GM12878 (cell line): ENCODE data around the gene LMX1A. TPM values are rescaled to one million over a fixed set of nuclear protein-coding genes. Genes with fewer than 3 reads are reported as not detected.

Experiments
- ATAC-seq: fragments of 200-7000 bp; cut with Tn5 transposase; 3 replicates; pipeline ENCODE4 v1.9.1; 2020; ENCODE audit warnings: mild to moderate bottlenecking, moderate library complexity
- BruUV-seq: library from RNA; stranded (reverse); fragments of 400-500 nt; replicated peaks from 2 replicates; lab custom pipeline; 2021; lab: Mats Ljungman, UMichigan
- CTCF ChIA-PET: fragments of 300-600 bp; sonication (Branson Sonifier 250); formaldehyde crosslinking; extraction: SDS; loops from one replicate; lab custom pipeline; 2021; ENCODE audit warnings: inconsistent platforms; lab: Yijun Ruan, JAX
- POLR2A ChIA-PET: fragments of 350-600 bp; formaldehyde crosslinking; extraction: SDS; loops from one replicate; lab custom pipeline; 2021; ENCODE audit warnings: inconsistent platforms; lab: Charles Lee
- RAD21 ChIA-PET: fragments of 300-600 bp; sonication (Branson Sonifier 250); formaldehyde crosslinking; loops from one replicate; lab custom pipeline; 2023; ENCODE audit warnings: antibody characterized with exemption; ENCODE audit not compliant: unreplicated experiment; lab: Charles Lee
- SMC1A ChIA-PET: fragments of 300-600 bp; sonication (Branson Sonifier 250); formaldehyde crosslinking; loops from one replicate; lab custom pipeline; 2023; ENCODE audit not compliant: unreplicated experiment, uncharacterized antibody; lab: Charles Lee
- DNase-seq: peaks from one replicate; pipeline ENCODE4 v3.0.0-alpha.2; 2011; ENCODE audit warnings: low read depth, low spot score
- FAIRE-seq: peaks from 3 replicates; lab custom pipeline; 2011; peaks lifted over from hg19 to GRCh38; lab: Jason Lieb, UNC
- H2AFZ ChIP-seq: 2 replicates; pipeline ENCODE4 v1.6.0; 2011; ENCODE audit warnings: low read depth, low read length, control low read depth; ENCODE audit not compliant: control insufficient read depth
- H3K27ac ChIP-seq: 2 replicates; pipeline ENCODE4 v1.5.1; 2011; ENCODE audit warnings: control low read depth; ENCODE audit not compliant: control insufficient read depth, insufficient read depth
- H3K27me3 ChIP-seq, 2 experiments: replicated peaks in 1 of 2; 2 replicates each; pipeline versions ENCODE4 v1.6.0 to v1.6.1; 2011; ENCODE audit warnings: low read length in 1 of 2; ENCODE audit not compliant: control insufficient read depth in 2 of 2, insufficient read depth in 2 of 2
- H3K36me3 ChIP-seq, 2 experiments: 2 replicates each; pipeline ENCODE4 v1.5.1; 2011; ENCODE audit warnings: low read length in 1 of 2; ENCODE audit not compliant: control insufficient read depth in 2 of 2, insufficient read depth in 2 of 2
- H3K4me1 ChIP-seq: 2 replicates; pipeline ENCODE4 v1.6.1; 2011; ENCODE audit warnings: mild to moderate bottlenecking, low read length, moderate library complexity, mixed read lengths; ENCODE audit not compliant: control insufficient read depth, insufficient read depth
- H3K4me2 ChIP-seq: 2 replicates; pipeline ENCODE4 v1.6.0; 2011; ENCODE audit warnings: control low read depth; ENCODE audit not compliant: control insufficient read depth, insufficient read depth
- H3K4me3 ChIP-seq: fragments of 200-600 bp; sonication (generic); 2 replicates; pipeline ENCODE4 v1.5.1; 2016
- H3K79me2 ChIP-seq: 2 replicates; pipeline ENCODE4 v1.6.0; 2011; ENCODE audit warnings: low read length; ENCODE audit not compliant: control insufficient read depth, insufficient read depth
- H3K9ac ChIP-seq: 2 replicates; pipeline ENCODE4 v1.8.0; 2011; ENCODE audit warnings: low read length, control low read depth, mixed read lengths; ENCODE audit not compliant: control insufficient read depth, insufficient read depth
- H3K9me3 ChIP-seq: replicated peaks from 3 replicates; pipeline ENCODE4 v1.5.1; 2011; ENCODE audit warnings: mild to moderate bottlenecking, low read length; ENCODE audit not compliant: control insufficient read depth, insufficient read depth
- H4K20me1 ChIP-seq: 2 replicates; pipeline ENCODE4 v1.6.0; 2011; ENCODE audit not compliant: control insufficient read depth, insufficient read depth
- BACH1 ChIP-seq: fragments of 450-650 bp; IDR thresholded peaks from 2 replicates; pipeline ENCODE4 v1.6.1; 2017; ENCODE audit warnings: mild to moderate bottlenecking, borderline replicate concordance
- IKZF1 ChIP-seq: fragments of 450-650 bp; conservative IDR thresholded peaks from 2 replicates; pipeline ENCODE4 v1.6.1; 2017; ENCODE audit warnings: antibody characterized with exemption, mild to moderate bottlenecking
- MTA2 ChIP-seq: fragments of 450-650 bp; IDR thresholded peaks from 2 replicates; pipeline ENCODE4 v1.6.1; 2016; ENCODE audit warnings: low read depth, mild to moderate bottlenecking, moderate library complexity
- RUNX3 ChIP-seq: IDR thresholded peaks from 2 replicates; pipeline ENCODE4 v1.6.1; 2012; ENCODE audit warnings: low read length, inconsistent platforms
- SIX5 ChIP-seq: IDR thresholded peaks from 2 replicates; pipeline ENCODE4 v1.6.1; 2011; ENCODE audit warnings: mild to moderate bottlenecking, low read depth, low read length, moderate library complexity; ENCODE audit not compliant: severe bottlenecking
- WGBS: methylation state at CpG from one replicate; pipeline ENCODE4 v1.1.6; 2016; ENCODE audit warnings: low lambda C conversion rate; ENCODE audit not compliant: insufficient replicate concordance, insufficient coverage; ENCODE audit errors: missing lambda C conversion rate; 5-methylcytosine and 5-hydroxymethylcytosine counted together
- in situ Hi-C: fragments of 300-500 bp; cut with MboI; formaldehyde crosslinking; loops from 9 replicates; pipeline ENCODE4 v1.14.3; 2018; ENCODE audit warnings: mixed read lengths
- intact Hi-C: fragments of 100-400 bp; cut with micrococcal nuclease; formaldehyde crosslinking; loops from one replicate; pipeline ENCODE4 v1.14.2; 2022; ENCODE audit not compliant: unreplicated experiment
- polyA plus RNA-seq, 11 experiments: library from polyadenylated mRNA; depleted of rRNA in 4 of 11; unstranded in 6 of 11; stranded (reverse) in 5 of 11; fragments of >200 nt; fragmentation: Nextera tagmentation in 4 of 11; fragmentation: Illumina TruSeq in 1 of 11; extraction: Ambion mirVana in 4 of 11; extraction: Trizol in 1 of 11; gene quantifications; 1 replicate in 1 of 11; 2 replicates in 10 of 11; pipeline versions ENCODE4 v1.2.1 to v1.2.3, GENCODE V29; 2011 to 2016; ENCODE audit warnings: inconsistent platforms in 2 of 11, missing spikeins in 2 of 11, low read depth in 1 of 11
- total RNA-seq, 4 experiments: library from RNA; depleted of rRNA in 3 of 4; stranded (reverse); fragments of >200 nt in 3 of 4; fragmentation: Illumina TruSeq in 1 of 4; extraction: Trizol in 1 of 4; gene quantifications; 2 replicates each; pipeline versions ENCODE4 v1.2.1 to v1.2.3, GENCODE V29; 2013 to 2021
- TF ChIP-seq, protein P1 (sequence below): IDR thresholded peaks from 2 replicates; pipeline ENCODE4 v1.6.1; 2012; ENCODE audit warnings: low read depth, low read length, improper control_type of control experiment
- TF ChIP-seq, protein P2 (sequence below): fragments of 150-350 bp; IDR thresholded peaks from 2 replicates; pipeline ENCODE4 v1.6.1; 2014; ENCODE audit warnings: mild to moderate bottlenecking, low read depth, low read length

LMX1A gene
- total and polyA plus RNA-seq, 10 of the 15 experiments (the other 5 are each of a cell fraction or from before 2014, with no cell fraction given) = not detected

DNA sequence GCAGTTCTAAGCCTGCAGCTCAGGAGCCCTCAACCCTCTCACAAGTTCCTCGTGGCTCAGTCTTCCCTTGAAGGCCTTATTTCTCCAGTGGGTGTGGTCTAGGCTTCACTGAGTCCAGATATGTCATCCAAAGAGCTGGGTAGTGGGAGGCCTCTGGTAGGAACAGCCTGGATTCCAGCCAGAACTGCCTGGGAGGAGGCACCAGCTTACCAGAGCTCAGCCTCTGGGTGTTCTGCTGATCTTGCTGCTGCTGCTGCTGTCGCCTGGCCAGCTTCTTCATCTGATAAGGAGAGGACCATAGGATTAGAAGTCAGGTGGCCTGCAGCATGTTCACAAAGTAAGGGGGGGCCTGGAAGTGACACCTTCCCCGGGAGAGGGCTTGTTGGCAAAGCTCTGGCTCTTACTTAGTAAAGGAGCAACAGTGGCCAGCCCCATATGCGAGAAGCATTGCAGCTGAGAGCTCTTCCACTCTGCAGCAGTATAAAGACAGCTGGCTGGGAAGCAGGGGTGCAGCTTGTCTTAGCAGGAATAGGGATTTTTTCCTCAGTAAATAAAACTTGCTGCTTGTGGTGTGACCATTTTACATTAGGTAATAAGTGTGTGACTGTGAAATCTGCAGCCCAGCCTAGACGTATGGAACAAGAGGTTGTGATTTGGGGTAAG is 148.5 kb downstream of the LMX1A start:
- H3K9ac ChIP-seq = no peak overlapping the region
- H3K4me2 ChIP-seq = no peak overlapping the region
- no peak overlapping the region for H3K4me3 ChIP-seq
- BruUV-seq = no TSS peak
- no peak for FAIRE-seq
- no peaks in the 10 kb centered on the region for H3K27me3 ChIP-seq
- H3K27ac ChIP-seq = no peak overlapping the region
- TF ChIP-seq, protein P1, sequence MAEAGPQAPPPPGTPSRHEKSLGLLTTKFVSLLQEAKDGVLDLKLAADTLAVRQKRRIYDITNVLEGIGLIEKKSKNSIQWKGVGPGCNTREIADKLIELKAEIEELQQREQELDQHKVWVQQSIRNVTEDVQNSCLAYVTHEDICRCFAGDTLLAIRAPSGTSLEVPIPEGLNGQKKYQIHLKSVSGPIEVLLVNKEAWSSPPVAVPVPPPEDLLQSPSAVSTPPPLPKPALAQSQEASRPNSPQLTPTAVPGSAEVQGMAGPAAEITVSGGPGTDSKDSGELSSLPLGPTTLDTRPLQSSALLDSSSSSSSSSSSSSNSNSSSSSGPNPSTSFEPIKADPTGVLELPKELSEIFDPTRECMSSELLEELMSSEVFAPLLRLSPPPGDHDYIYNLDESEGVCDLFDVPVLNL = no peak
- TF ChIP-seq RUNX3 (no peak), IKZF1 (no peak), MTA2 (no peak), SIX5 (no peak), BACH1 (no peak)
- TF ChIP-seq, protein P2, sequence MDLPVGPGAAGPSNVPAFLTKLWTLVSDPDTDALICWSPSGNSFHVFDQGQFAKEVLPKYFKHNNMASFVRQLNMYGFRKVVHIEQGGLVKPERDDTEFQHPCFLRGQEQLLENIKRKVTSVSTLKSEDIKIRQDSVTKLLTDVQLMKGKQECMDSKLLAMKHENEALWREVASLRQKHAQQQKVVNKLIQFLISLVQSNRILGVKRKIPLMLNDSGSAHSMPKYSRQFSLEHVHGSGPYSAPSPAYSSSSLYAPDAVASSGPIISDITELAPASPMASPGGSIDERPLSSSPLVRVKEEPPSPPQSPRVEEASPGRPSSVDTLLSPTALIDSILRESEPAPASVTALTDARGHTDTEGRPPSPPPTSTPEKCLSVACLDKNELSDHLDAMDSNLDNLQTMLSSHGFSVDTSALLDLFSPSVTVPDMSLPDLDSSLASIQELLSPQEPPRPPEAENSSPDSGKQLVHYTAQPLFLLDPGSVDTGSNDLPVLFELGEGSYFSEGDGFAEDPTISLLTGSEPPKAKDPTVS = no peak
- TF ChIP-seq, all 136 proteins: peak for 0
- in situ Hi-C loops = no loop called here
- Histone ChIP-seq H3K36me3 (no peaks in the 10 kb centered on the region), H4K20me1 (no peaks in the 10 kb centered on the region), H3K4me1 (no peaks in the 10 kb centered on the region), H3K9me3 (no peaks in the 10 kb centered on the region), H2AFZ (no peak overlapping the region), H3K79me2 (no peaks in the 10 kb centered on the region)
- 3% methylated on average over 5 of the region's 5 CpGs for WGBS
- ChIA-PET RAD21 (no interaction called here), POLR2A (no interaction called here), SMC1A (no interaction called here), CTCF (interaction anchor here (0.6 kb wide), 1 partner anchor 1545 kb away, joined by 3 read pairs; no protein-coding TSS in a partner anchor)
- intact Hi-C loops = no loop called here
- no peak for DNase-seq
- no peak for ATAC-seq
